ENCODE measurements around the gene KCNQ5.

- no peak for TF ChIP-seq POLR2A (IDR thresholded peaks at IDR 0.05)
- TF ChIP-seq EP300 (IDR thresholded peaks at IDR 0.05; ENCODE audit: low read depth), result no peak
- no peak for TF ChIP-seq CTCF (IDR thresholded peaks at IDR 0.05)
- TF ChIP-seq POLR2AphosphoS5 (IDR thresholded peaks at IDR 0.05), result no peak
Measured at GRCh38 chr6:73003302-73003701, 381.4 kb downstream of the KCNQ5 start.

Data from transverse colon (tissue), 4 donors.